ENCODE data around the gene SOX9. TPM values are rescaled to one million over a fixed set of nuclear protein-coding genes. Genes with fewer than 3 reads are reported as not detected.

Gene SOX9
- total and polyA plus RNA-seq, 9 of the 15 experiments (the other 6 are each of a cell fraction or from before 2014, with no cell fraction given), result 0.04 TPM; not detected in 8

GRCh38 chr17:72107100-72107499, 13.7 kb upstream of the SOX9 start:
- Histone ChIP-seq H3K9me3 (replicated peaks; ENCODE audit: control insufficient read depth, insufficient read depth, low read depth, low read length) (no peaks in the 10 kb centered on the region), H4K20me1 (replicated peaks; ENCODE audit: control insufficient read depth, insufficient read depth, low read length) (no peaks in the 10 kb centered on the region), H3K9me1 (ENCODE audit: control insufficient read depth, insufficient read depth, low read length) (no peaks in the 10 kb centered on the region), H2AFZ (ENCODE audit: low read depth, low read length) (no peak overlapping the region), H3K27ac (ENCODE audit: extremely low read depth, low read depth, low read length) (no peak overlapping the region), H3K27me3 (ENCODE audit: control insufficient read depth in 2 of 2, insufficient read depth in 2 of 2, low read length in 2 of 2) (no peaks in the 10 kb centered on the region), H3K4me3 (no peak overlapping the region), H3K36me3 (ENCODE audit: control insufficient read depth, insufficient read depth, low read length) (no peaks in the 10 kb centered on the region), H3K9ac (ENCODE audit: insufficient read depth in 1 of 2, low read depth in 2 of 2, low read length in 2 of 2) (no peak overlapping the region), H3K4me2 (ENCODE audit: insufficient read depth, low read length) (no peak overlapping the region), H3K4me1 (replicated peaks in 1 of 2; ENCODE audit: control insufficient read depth in 2 of 2, insufficient read depth in 2 of 2, low read length in 2 of 2) (no peaks in the 10 kb centered on the region), H3K79me2 (ENCODE audit: control insufficient read depth, insufficient read depth, low read length) (no peaks in the 10 kb centered on the region)
- FAIRE-seq (no peak), DNase-seq (ENCODE audit: extremely low read depth in 1 of 4, low spot score in 3 of 4) (no peak), ATAC-seq (no peak)
- TF ChIP-seq RAD21 (CRISPR knock-in tag; conservative IDR thresholded peaks at IDR 0.05 in 1 of 2, IDR thresholded peaks at IDR 0.05 in 1 of 2) (no peak), ZFP36 (IDR thresholded peaks at IDR 0.05; ENCODE audit: low read depth, low read length, partially characterized antibody) (no peak), XRCC3 (IDR thresholded peaks at IDR 0.05) (no peak), LARP7 (IDR thresholded peaks at IDR 0.05) (no peak), HDAC6 (IDR thresholded peaks at IDR 0.05; ENCODE audit: low read depth, low read length) (no peak)
- intact Hi-C loops (cut with micrococcal nuclease), result no loop called here
- no TSS peak for BruUV-seq (replicated peaks)
- in situ Hi-C loops (cut with MboI), result no loop called here
- ChIA-PET POLR2A (interaction anchor here (0.7 kb wide), 1 partner anchor 11 kb away, joined by 3 read pairs; no protein-coding TSS in a partner anchor), CTCF (ENCODE audit: low intra/inter-chr PET ratio) (no interaction called here)
- WGBS (ENCODE audit: insufficient coverage, low coverage, missing lambda C conversion rate), result 0% methylated on average over 5 of the region's 5 CpGs

- H4K20me1 ChIP-seq (replicated peaks; ENCODE audit: control insufficient read depth, insufficient read depth, low read length), result no peaks in the 10 kb centered on the region
- TF ChIP-seq, protein P1, sequence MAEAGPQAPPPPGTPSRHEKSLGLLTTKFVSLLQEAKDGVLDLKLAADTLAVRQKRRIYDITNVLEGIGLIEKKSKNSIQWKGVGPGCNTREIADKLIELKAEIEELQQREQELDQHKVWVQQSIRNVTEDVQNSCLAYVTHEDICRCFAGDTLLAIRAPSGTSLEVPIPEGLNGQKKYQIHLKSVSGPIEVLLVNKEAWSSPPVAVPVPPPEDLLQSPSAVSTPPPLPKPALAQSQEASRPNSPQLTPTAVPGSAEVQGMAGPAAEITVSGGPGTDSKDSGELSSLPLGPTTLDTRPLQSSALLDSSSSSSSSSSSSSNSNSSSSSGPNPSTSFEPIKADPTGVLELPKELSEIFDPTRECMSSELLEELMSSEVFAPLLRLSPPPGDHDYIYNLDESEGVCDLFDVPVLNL (CRISPR knock-in tag; IDR thresholded peaks at IDR 0.05; ENCODE audit: low read depth), result no peak
- TF ChIP-seq ZNF589 (CRISPR knock-in tag; IDR thresholded peaks at IDR 0.05; ENCODE audit: low read depth) (no peak), ELK1 (CRISPR knock-in tag; IDR thresholded peaks at IDR 0.05) (no peak), MTA1 (IDR thresholded peaks at IDR 0.05; ENCODE audit: borderline replicate concordance) (no peak), POLR2G (IDR thresholded peaks at IDR 0.05; ENCODE audit: low read depth, low read length) (no peak), RFX1 (IDR thresholded peaks at IDR 0.05) (no peak), ZNF780A (CRISPR knock-in tag; IDR thresholded peaks at IDR 0.05) (no peak)
Observed at GRCh38 chr17:72110231-72110941, 10.4 kb upstream of the SOX9 start.

More at GRCh38 chr17:72110231-72110941, 10.4 kb upstream of the SOX9 start:
- in situ Hi-C loops (cut with MboI), result no loop called here
- DNase-seq (ENCODE audit: extremely low read depth in 1 of 4, low spot score in 3 of 4) (no peak), FAIRE-seq (no peak), ATAC-seq (no peak)
- no peak overlapping the region for H3K4me2 ChIP-seq (ENCODE audit: insufficient read depth, low read length)
- ChIA-PET CTCF (ENCODE audit: low intra/inter-chr PET ratio) (no interaction called here), POLR2A (no interaction called here)
- 3% methylated on average over 18 of the region's 18 CpGs for WGBS (ENCODE audit: insufficient coverage, low coverage, missing lambda C conversion rate)
- H2AFZ ChIP-seq (ENCODE audit: low read depth, low read length), result no peak overlapping the region
- no peak overlapping the region for H3K27ac ChIP-seq (ENCODE audit: extremely low read depth, low read depth, low read length)
- no TSS peak for BruUV-seq (replicated peaks)
- H3K9me1 ChIP-seq (ENCODE audit: control insufficient read depth, insufficient read depth, low read length), result no peaks in the 10 kb centered on the region
- no peaks in the 10 kb centered on the region for H3K4me1 ChIP-seq (replicated peaks in 1 of 2; ENCODE audit: control insufficient read depth in 2 of 2, insufficient read depth in 2 of 2, low read length in 2 of 2)
- H3K4me3 ChIP-seq, result no peak overlapping the region
- no peaks in the 10 kb centered on the region for H3K36me3 ChIP-seq (ENCODE audit: control insufficient read depth, insufficient read depth, low read length)
- H3K9me3 ChIP-seq (replicated peaks; ENCODE audit: control insufficient read depth, insufficient read depth, low read depth, low read length), result no peaks in the 10 kb centered on the region
- intact Hi-C loops (cut with micrococcal nuclease), result no loop called here
- no peak overlapping the region for H3K9ac ChIP-seq (ENCODE audit: insufficient read depth in 1 of 2, low read depth in 2 of 2, low read length in 2 of 2)
- H3K27me3 ChIP-seq (ENCODE audit: control insufficient read depth in 2 of 2, insufficient read depth in 2 of 2, low read length in 2 of 2), result no peaks in the 10 kb centered on the region
- no peaks in the 10 kb centered on the region for H3K79me2 ChIP-seq (ENCODE audit: control insufficient read depth, insufficient read depth, low read length)

Measured in K562 (cell line).